T-helper 17 cell (primary cell): ENCODE results near the gene CACNA1B. TPM values are rescaled to one million over a fixed set of nuclear protein-coding genes. Genes with fewer than 3 reads are reported as not detected.

Source experiments
- ATAC-seq: fragments of 150-1000 bp; cut with Tn5 transposase; 2 replicates; pipeline ENCODE4 v1.10.0; 2021; ENCODE audit warnings: mild to moderate bottlenecking, moderate library complexity
- DNase-seq, 3 donors: peaks; one replicate each; pipeline versions ENCODE4 v3.0.0 to v3.0.0-alpha.2; 2020 to 2021
- H3K9me3 ChIP-seq: one replicate; pipeline ENCODE4 v1.7.0; 2013; ENCODE audit warnings: low read length, mild to moderate bottlenecking; ENCODE audit not compliant: control insufficient read depth, poor library complexity, severe bottlenecking
- H3K27ac Mint-ChIP-seq: one replicate; pipeline ENCODE4 v1.8.0; 2022; ENCODE audit warnings: mild to moderate bottlenecking, moderate library complexity, mixed read lengths
- H3K27me3 Mint-ChIP-seq: one replicate; pipeline ENCODE4 v1.8.0; 2022; ENCODE audit warnings: mixed read lengths
- H3K36me3 Mint-ChIP-seq: one replicate; pipeline ENCODE4 v1.8.0; 2022; ENCODE audit warnings: low read depth, mixed read lengths
- H3K4me1 Mint-ChIP-seq: one replicate; pipeline ENCODE4 v1.8.0; 2022; ENCODE audit warnings: mild to moderate bottlenecking, mixed read lengths
- H3K4me3 Mint-ChIP-seq: one replicate; pipeline ENCODE4 v1.8.0; 2022; ENCODE audit warnings: mild to moderate bottlenecking, moderate library complexity, mixed read lengths
- total RNA-seq, 4 donors: library from RNA in 2 of 4; stranded (reverse) in 2 of 4; gene quantifications; one replicate each; pipeline ENCODE4 v1.2.3 and lab custom pipeline; 2022 to 2026

The CACNA1B gene
- total RNA-seq, 2 donors from 2014 or later, result 0.22 TPM; not detected in 1

DNA sequence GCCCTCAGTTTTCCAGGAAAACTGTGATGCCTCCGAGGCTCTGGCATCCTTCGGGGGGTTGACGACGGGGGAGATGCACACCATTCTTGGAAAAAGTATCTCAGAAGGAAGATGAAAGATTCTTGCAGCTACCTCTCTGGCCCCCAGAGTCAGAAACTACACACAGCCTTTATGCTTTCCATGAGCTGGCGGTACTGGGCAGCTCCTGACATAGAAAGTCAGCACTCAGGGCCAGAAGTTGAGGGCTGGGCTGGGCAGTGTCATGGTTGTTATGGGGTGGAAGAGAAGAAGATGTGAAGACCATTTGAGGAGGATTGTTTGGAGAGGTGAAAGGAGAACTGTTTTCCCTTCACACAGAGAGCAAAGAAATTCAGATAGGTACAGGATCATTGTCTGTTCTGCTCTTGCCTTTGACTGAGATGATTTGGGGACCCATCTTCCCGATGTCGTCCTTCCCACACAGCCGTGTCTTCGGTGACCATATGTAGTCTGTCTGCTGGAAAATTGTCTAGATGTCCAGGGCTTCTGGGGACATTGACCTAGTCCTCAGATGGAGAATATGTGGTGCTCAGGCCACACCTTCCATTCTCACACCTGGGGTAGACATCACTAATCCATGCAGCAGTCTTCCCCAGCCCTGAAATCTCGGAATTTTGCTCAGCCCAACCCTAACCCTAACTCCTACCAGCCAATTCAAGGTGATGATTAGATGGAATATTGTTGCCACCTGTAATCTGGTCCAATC, 237.1 kb downstream of the CACNA1B start:
- no peaks in the 10 kb centered on the region for H3K9me3 ChIP-seq
- no peak for ATAC-seq

DNA sequence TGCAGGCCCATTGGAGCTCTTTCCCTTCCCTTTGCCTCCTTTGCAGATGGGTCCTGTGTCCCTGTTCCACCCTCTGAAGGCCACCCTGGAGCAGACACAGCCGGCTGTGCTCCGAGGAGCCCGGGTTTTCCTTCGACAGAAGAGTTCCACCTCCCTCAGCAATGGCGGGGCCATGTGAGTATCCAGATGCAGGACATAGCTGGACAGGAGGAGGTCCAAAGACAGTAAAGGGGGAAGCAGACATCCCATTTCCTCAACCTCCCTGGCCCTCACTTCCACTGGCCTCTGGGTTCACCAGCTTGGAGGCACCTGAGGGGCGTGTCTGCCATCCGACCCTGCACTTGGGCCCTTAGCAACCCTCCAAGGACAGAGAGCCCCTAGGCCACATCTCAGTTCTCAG, 237.9 kb downstream of the CACNA1B start:
- no peaks in the 10 kb centered on the region for H3K9me3 ChIP-seq
- ATAC-seq (no peak), DNase-seq (no peak)
- Mint-ChIP-seq H3K4me1 (no peaks in the 10 kb centered on the region), H3K36me3 (no peaks in the 10 kb centered on the region), H3K4me3 (no peak overlapping the region), H3K27me3 (peaks cover 31% of the 10 kb centered on the region), H3K27ac (no peak overlapping the region)

More for the DNA sequence above, 237.1 kb downstream of the CACNA1B start:
- no peaks in the 10 kb centered on the region for H3K4me1 Mint-ChIP-seq
- no peak for DNase-seq
- H3K27ac Mint-ChIP-seq, result no peak overlapping the region
- no peak overlapping the region for H3K4me3 Mint-ChIP-seq
- H3K27me3 Mint-ChIP-seq, result peaks cover 30% of the 10 kb centered on the region
- no peaks in the 10 kb centered on the region for H3K36me3 Mint-ChIP-seq

DNA sequence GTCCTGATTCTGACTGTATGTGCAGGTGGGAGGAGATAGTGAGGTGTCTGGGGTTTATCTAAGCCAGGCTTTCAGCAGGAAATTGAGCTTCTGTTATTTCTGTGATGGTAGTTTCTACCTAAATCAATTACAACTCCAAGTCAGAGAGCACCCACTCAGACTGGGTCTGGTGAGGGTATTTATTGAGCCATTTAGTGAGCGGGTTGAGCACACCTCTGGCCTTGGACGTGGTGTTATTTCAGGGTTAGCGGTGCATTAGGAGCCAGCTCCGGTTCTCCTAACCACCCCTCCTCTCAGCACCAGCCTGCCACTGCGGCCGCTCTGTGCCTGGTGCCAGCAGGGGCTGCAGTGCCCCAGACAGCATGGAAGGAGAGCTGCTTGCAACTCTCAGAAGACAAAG, 238.9 kb downstream of the CACNA1B start:
- Mint-ChIP-seq H3K36me3 (no peaks in the 10 kb centered on the region), H3K4me3 (no peak overlapping the region), H3K27me3 (peaks cover 31% of the 10 kb centered on the region), H3K27ac (no peak overlapping the region), H3K4me1 (no peaks in the 10 kb centered on the region)
- no peak for DNase-seq
- ATAC-seq, result no peak
- no peaks in the 10 kb centered on the region for H3K9me3 ChIP-seq

DNA sequence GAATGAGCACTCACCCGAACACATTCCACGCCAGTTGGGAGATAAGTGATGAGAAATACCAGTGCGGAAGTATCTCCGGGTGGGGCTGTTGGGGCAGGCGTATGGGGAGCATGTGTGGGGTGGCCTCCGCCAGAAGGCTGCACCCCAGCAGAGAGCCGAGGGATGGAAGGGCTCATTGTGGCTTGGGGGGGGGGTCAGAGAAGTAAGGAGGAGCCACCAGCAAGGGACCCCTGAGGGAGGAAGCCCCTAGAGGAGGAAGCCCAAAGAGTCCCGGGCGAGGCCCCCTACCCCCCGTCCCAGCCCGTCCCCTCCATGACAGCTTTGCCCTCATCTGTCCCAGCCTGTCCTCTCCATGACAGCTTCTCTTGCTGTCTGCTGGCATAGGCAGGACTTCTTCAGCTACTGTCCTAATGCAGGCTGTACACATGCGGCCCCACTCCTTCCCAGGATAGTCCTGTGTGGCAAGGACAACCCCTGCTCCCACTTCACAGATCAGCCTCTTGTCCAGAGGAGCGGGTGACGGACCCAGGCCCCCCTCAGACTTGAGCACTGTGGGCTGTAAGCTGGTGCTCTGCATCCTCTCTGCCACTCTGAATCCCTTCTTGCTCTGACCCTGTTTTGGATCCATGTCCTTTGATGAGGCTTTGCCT, 239.6 kb downstream of the CACNA1B start:
- no peaks in the 10 kb centered on the region for H3K36me3 Mint-ChIP-seq

DNA sequence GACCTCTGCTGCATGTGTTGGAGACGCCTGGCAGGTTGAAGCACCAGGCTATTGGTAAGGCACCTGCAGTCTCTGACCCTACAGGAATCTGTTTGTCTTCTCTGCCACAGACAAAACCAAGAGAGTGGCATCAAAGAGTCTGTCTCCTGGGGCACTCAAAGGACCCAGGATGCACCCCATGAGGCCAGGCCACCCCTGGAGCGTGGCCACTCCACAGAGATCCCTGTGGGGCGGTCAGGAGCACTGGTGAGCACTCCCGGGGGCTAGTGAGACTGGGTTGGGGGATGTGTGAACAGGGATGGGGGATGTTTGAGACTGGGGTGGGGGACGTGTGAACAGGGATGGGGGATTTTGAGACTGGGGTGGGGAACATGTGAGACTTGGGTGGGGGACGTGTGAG, 240.3 kb downstream of the CACNA1B start:
- no peaks in the 10 kb centered on the region for H3K9me3 ChIP-seq
- ATAC-seq, result no peak
- Mint-ChIP-seq H3K27ac (no peak overlapping the region), H3K36me3 (no peaks in the 10 kb centered on the region), H3K4me1 (no peaks in the 10 kb centered on the region), H3K27me3 (peaks cover 21% of the 10 kb centered on the region), H3K4me3 (no peak overlapping the region)
- no peak for DNase-seq

More for the DNA sequence above, 239.6 kb downstream of the CACNA1B start:
- DNase-seq, result no peak
- no peaks in the 10 kb centered on the region for H3K9me3 ChIP-seq
- ATAC-seq, result no peak
- H3K4me3 Mint-ChIP-seq, result no peak overlapping the region
- peaks cover 27% of the 10 kb centered on the region for H3K27me3 Mint-ChIP-seq
- no peak overlapping the region for H3K27ac Mint-ChIP-seq
- no peaks in the 10 kb centered on the region for H3K4me1 Mint-ChIP-seq

DNA sequence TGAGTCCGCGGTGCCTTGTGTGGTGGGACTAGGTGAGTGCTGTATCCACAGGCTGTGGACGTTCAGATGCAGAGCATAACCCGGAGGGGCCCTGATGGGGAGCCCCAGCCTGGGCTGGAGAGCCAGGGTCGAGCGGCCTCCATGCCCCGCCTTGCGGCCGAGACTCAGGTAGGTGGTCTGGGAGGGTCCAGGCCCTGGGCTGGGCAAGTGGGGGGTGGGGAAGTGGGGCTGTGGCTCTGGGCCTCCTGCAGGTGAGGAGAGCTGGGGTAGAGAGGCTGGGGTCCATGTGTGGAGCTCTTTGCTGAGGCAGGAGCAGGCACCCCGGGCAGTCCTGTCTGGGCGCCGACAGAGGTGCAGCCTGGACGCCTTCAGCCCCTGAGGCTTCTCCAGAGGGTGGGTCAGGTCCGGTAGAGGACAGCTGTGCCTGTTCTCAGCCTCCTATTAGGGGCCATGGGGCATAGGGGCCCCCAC, 241.1 kb downstream of the CACNA1B start:
- no peaks in the 10 kb centered on the region for H3K9me3 ChIP-seq
- H3K4me3 Mint-ChIP-seq, result no peak overlapping the region
- H3K27me3 Mint-ChIP-seq, result peaks cover 18% of the 10 kb centered on the region
- H3K4me1 Mint-ChIP-seq, result no peaks in the 10 kb centered on the region
- no peaks in the 10 kb centered on the region for H3K36me3 Mint-ChIP-seq
- no peak overlapping the region for H3K27ac Mint-ChIP-seq
- DNase-seq (no peak), ATAC-seq (no peak)

DNA sequence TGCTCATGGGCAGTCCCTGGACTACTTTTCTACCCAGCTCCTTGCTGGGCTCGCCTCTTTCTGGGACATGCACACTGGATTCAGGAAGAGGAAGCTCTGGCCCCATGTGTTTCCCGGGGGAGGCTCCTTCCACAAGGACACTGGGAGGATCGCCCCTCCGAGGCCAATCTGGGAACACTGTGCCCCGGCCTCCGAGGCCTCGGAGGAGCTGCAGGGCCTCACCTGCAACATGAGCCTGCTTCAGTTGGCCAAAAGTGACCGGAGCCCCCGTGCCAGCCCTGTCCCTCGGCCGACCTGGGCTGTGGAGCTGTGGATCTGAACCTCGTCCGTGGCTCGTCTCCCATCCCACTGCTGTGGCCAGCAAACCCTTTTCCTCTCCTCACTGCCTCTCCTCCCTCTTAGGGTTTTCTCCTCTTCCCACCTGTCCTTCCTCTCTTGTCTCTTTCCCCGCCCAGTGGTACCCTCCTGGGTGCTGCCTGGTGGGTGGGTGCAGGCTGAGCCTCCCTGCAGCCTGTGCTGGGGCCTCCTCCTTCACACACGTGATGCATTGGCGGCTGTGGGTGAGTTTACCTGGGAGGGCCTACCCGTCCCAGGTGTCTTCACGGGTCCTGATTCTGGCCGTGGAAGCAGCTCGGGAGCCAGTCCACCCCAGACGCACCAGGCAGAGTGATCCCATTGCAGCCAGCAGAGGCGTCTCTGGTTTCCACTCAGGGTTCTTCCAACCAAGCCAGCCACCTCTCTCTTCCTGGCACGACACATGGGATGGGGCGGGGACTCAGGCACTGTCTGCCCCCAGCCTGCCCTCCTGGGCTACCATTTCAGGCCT, 241.8 kb downstream of the CACNA1B start:
- peaks cover 18% of the 10 kb centered on the region for H3K27me3 Mint-ChIP-seq
- no peak overlapping the region for H3K27ac Mint-ChIP-seq
- no peak for DNase-seq
- no peak for ATAC-seq
- no peaks in the 10 kb centered on the region for H3K36me3 Mint-ChIP-seq
- no peaks in the 10 kb centered on the region for H3K9me3 ChIP-seq
- no peaks in the 10 kb centered on the region for H3K4me1 Mint-ChIP-seq
- H3K4me3 Mint-ChIP-seq, result no peak overlapping the region

DNA sequence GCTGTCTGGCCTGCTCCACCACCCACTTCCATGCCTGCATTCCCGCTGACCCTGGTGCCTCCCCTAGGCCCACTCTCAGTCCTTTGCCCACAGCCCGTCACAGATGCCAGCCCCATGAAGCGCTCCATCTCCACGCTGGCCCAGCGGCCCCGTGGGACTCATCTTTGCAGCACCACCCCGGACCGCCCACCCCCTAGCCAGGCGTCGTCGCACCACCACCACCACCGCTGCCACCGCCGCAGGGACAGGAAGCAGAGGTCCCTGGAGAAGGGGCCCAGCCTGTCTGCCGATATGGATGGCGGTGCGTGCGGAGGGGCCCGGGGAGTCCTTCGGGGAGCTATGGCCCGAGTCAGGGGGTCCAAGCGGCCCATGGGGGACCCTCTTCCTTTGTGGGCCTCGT, 242.5 kb downstream of the CACNA1B start:
- H3K36me3 Mint-ChIP-seq, result no peaks in the 10 kb centered on the region
- peaks cover 18% of the 10 kb centered on the region for H3K27me3 Mint-ChIP-seq
- H3K27ac Mint-ChIP-seq, result no peak overlapping the region
- no peaks in the 10 kb centered on the region for H3K9me3 ChIP-seq
- H3K4me1 Mint-ChIP-seq, result no peaks in the 10 kb centered on the region
- no peak overlapping the region for H3K4me3 Mint-ChIP-seq
- no peak for DNase-seq
- ATAC-seq, result no peak

DNA sequence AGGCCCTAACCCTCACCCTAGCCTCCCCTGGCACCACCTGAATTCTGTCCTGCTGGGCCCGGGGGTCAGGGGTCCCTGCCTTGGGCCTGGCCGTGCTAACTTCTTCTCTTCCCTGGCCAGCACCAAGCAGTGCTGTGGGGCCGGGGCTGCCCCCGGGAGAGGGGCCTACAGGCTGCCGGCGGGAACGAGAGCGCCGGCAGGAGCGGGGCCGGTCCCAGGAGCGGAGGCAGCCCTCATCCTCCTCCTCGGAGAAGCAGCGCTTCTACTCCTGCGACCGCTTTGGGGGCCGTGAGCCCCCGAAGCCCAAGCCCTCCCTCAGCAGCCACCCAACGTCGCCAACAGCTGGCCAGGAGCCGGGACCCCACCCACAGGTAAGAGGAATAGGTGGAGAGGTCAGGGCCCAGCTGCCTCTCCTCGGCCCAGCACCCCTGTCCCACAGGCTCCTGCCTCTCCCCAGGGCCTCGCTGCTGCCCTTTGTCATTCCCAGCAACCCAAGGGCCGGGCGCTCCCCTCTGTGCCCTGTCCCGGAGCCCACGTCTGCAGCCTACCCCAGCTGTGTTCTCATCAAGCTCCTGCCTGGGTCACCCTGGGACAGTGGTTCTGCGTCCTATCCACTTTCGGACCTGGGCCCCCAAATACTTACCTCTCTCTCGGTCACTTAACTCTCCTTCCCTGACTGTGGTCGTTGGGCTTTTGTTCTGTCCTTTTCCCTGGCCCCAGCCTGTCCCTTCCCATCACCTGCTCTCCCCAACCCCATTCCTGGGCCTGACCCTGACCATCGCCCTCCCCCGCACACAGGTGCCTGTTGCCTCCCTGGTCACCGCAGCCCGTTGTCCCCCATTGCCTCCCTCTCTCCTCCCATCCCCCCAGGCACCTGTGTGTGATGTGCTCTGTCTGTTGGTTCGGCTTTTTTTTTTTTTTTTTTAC, 243.2 kb downstream of the CACNA1B start:
- no peak overlapping the region for H3K27ac Mint-ChIP-seq
- no peaks in the 10 kb centered on the region for H3K9me3 ChIP-seq
- H3K4me1 Mint-ChIP-seq, result no peaks in the 10 kb centered on the region
- no peak overlapping the region for H3K4me3 Mint-ChIP-seq
- H3K36me3 Mint-ChIP-seq, result no peaks in the 10 kb centered on the region
- H3K27me3 Mint-ChIP-seq, result peaks cover 18% of the 10 kb centered on the region
- DNase-seq, result no peak
- no peak for ATAC-seq

DNA sequence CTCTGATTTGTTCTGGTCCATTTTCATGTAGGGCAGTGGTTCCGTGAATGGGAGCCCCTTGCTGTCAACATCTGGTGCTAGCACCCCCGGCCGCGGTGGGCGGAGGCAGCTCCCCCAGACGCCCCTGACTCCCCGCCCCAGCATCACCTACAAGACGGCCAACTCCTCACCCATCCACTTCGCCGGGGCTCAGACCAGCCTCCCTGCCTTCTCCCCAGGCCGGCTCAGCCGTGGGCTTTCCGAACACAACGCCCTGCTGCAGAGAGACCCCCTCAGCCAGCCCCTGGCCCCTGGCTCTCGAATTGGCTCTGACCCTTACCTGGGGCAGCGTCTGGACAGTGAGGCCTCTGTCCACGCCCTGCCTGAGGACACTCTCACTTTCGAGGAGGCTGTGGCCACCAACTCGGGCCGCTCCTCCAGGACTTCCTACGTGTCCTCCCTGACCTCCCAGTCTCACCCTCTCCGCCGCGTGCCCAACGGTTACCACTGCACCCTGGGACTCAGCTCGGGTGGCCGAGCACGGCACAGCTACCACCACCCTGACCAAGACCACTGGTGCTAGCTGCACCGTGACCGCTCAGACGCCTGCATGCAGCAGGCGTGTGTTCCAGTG, 244.0 kb downstream of the CACNA1B start:
- ATAC-seq, result no peak
- Mint-ChIP-seq H3K27me3 (peaks cover 11% of the 10 kb centered on the region), H3K4me3 (no peak overlapping the region), H3K36me3 (no peaks in the 10 kb centered on the region), H3K4me1 (no peaks in the 10 kb centered on the region), H3K27ac (no peak overlapping the region)
- H3K9me3 ChIP-seq, result no peaks in the 10 kb centered on the region
- DNase-seq, result no peak

DNA sequence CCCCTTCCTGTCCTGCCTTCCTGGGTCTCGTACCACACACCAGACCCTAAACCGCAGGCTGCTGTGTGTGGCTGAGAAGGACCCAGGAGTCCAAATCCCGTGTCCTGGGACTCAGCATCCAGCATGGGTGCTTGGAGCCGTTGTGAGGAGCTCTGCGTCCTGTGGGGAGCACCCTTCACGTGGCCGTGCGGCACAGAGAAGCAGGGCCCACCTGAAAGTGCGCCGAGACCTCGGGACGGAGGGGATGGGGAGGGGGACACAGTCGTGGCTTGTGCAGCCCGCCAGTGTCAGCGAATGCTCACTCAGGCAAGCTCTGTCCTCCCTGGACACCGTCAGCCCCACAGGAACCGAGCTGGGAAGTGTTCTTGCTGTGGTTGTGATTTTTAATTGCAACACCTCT, 244.6 kb downstream of the CACNA1B start:
- DNase-seq (no peak), ATAC-seq (no peak)
- Mint-ChIP-seq H3K4me3 (no peak overlapping the region), H3K27me3 (peaks cover 6% of the 10 kb centered on the region), H3K27ac (peak overlapping the region; percentile 72), H3K4me1 (no peaks in the 10 kb centered on the region), H3K36me3 (no peaks in the 10 kb centered on the region)
- no peaks in the 10 kb centered on the region for H3K9me3 ChIP-seq

DNA sequence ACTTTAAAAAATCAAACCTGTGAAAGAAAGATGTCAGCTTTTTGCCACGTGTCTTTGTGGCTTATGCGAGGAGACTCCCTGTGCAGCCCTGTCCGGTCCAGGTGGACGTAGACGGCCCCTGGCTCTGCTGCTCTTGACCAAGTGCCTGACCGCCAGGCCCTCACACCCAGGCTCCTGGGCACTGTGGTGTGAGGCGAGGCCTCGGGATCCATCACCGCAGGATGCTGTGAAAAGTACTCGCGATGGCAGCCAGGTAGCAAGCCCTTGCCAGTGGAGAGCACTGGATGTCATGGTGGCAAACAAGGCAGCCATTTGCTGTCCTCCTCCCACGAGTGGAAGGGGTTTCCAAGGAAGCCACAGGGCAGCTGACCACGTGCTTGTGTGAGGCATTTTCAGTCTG, 245.1 kb downstream of the CACNA1B start:
- H3K9me3 ChIP-seq, result no peaks in the 10 kb centered on the region
- Mint-ChIP-seq H3K27ac (peak overlapping the region; percentile 72), H3K36me3 (no peaks in the 10 kb centered on the region), H3K4me3 (no peak overlapping the region), H3K27me3 (peaks cover 6% of the 10 kb centered on the region), H3K4me1 (no peaks in the 10 kb centered on the region)
- no peak for ATAC-seq
- DNase-seq, result no peak
